ENCODE results near the gene TAF7.

- TF ChIP-seq YY1 (IDR thresholded peaks at IDR 0.05; ENCODE audit: low read depth) (no peak), NFIC (IDR thresholded peaks at IDR 0.05) (no peak), RAD21 (IDR thresholded peaks at IDR 0.05; ENCODE audit: low read depth) (peak; percentile 43), REST (IDR thresholded peaks at IDR 0.05; ENCODE audit: low read depth) (no peak), CREB1 (IDR thresholded peaks at IDR 0.05; ENCODE audit: low read depth) (no peak), TAF1 (IDR thresholded peaks at IDR 0.05; ENCODE audit: low read depth) (no peak), CEBPB (IDR thresholded peaks at IDR 0.05) (no peak), ZBTB7A (IDR thresholded peaks at IDR 0.05; ENCODE audit: low read depth) (no peak), EP300 (IDR thresholded peaks at IDR 0.05; ENCODE audit: borderline replicate concordance) (no peak)
Measured at GRCh38 chr5:141359790-141360426, 39.3 kb upstream of the TAF7 start, which contains the start of gene PCDHGB2.
